Mammary epithelial cell (primary cell): Measurements from ENCODE around the gene ZHX3.

ENCODE experiments used
- CTCF ChIP-seq, 2 donors: IDR thresholded peaks in 1 of 2; conservative IDR thresholded peaks in 1 of 2; 2 replicates each; pipeline ENCODE4 v1.5.1; 2011 to 2012; ENCODE audit warnings: inconsistent platforms in 2 of 2, low read length in 2 of 2, mild to moderate bottlenecking in 2 of 2, control low read depth in 1 of 2, low read depth in 1 of 2; ENCODE audit not compliant: insufficient read depth in 1 of 2; ENCODE audit errors: extremely low read depth in 1 of 2
- EZH2 ChIP-seq: IDR thresholded peaks from 2 replicates; pipeline ENCODE4 v1.6.1; 2012; ENCODE audit warnings: low read length, inconsistent platforms, borderline replicate concordance

- TF ChIP-seq CTCF (conservative IDR thresholded peaks at IDR 0.05 in 1 of 2, IDR thresholded peaks at IDR 0.05 in 1 of 2; ENCODE audit: extremely low read depth in 1 of 2, insufficient read depth in 1 of 2, low read depth in 1 of 2, low read length in 2 of 2): no peak
- TF ChIP-seq EZH2: no peak
Observed at GRCh38 chr20:41148942-41149341, 168.6 kb downstream of the ZHX3 start.
